Pons (tissue), 1 donor: ENCODE measurements around the gene XG.
"Not testable (repeated sequence)": the region's sequence is repeated elsewhere in the genome, so short reads cannot be mapped to it uniquely, and the experiment has no call there.

Source experiments
- DNase-seq: peaks from one replicate; pipeline ENCODE4 v3.0.0-alpha.2; 2016; ENCODE audit warnings: low spot score

XG gene

GRCh38 chrX:2780472-2781225, 28.8 kb downstream of the XG start:
- DNase-seq = not testable (repeated sequence)

GRCh38 chrX:2781226-2781571, 29.4 kb downstream of the XG start:
- DNase-seq = no peak

- DNase-seq = no peak
Measured at GRCh38 chrX:2781698-2782097, 29.9 kb downstream of the XG start.

GRCh38 chrX:2782171-2782570, 30.3 kb downstream of the XG start:
- no peak for DNase-seq

- no peak for DNase-seq
Measured at GRCh38 chrX:2782778-2783177, 30.9 kb downstream of the XG start.

GRCh38 chrX:2784026-2784425, 32.2 kb downstream of the XG start:
- no peak for DNase-seq

- DNase-seq = no peak
Measured at GRCh38 chrX:2785538-2785937, 33.7 kb downstream of the XG start.

- no peak for DNase-seq
Measured at GRCh38 chrX:2788980-2789379, 37.1 kb downstream of the XG start.

- no peak for DNase-seq
Measured at GRCh38 chrX:2789569-2789968, 37.7 kb downstream of the XG start.

GRCh38 chrX:2793752-2794151, 41.9 kb downstream of the XG start:
- no peak for DNase-seq

- no peak for DNase-seq
Measured at GRCh38 chrX:2794336-2794735, 42.5 kb downstream of the XG start.

- DNase-seq = not testable (repeated sequence)
Measured at GRCh38 chrX:2796808-2797207, 45.0 kb downstream of the XG start.

GRCh38 chrX:2799369-2799768, 47.5 kb downstream of the XG start:
- no peak for DNase-seq

GRCh38 chrX:2799980-2800379, 48.1 kb downstream of the XG start:
- DNase-seq = not testable (repeated sequence)

- no peak for DNase-seq
Measured at GRCh38 chrX:2801223-2801622, 49.4 kb downstream of the XG start.

- DNase-seq = not testable (repeated sequence)
Measured at GRCh38 chrX:2802376-2803090, 50.7 kb downstream of the XG start.

- not testable (repeated sequence) for DNase-seq
Measured at GRCh38 chrX:2803486-2803885, 51.6 kb downstream of the XG start.

- DNase-seq = not testable (repeated sequence)
Measured at GRCh38 chrX:2804106-2804843, 52.4 kb downstream of the XG start.

GRCh38 chrX:2804858-2805257, 53.0 kb downstream of the XG start:
- not testable (repeated sequence) for DNase-seq

GRCh38 chrX:2811271-2811670, 59.4 kb downstream of the XG start:
- no peak for DNase-seq

GRCh38 chrX:2812161-2812907, 60.5 kb downstream of the XG start:
- DNase-seq = peak; percentile 30

- DNase-seq = no peak
Measured at GRCh38 chrX:2817036-2817435, 65.2 kb downstream of the XG start.
